HCT116 (cell line): ENCODE data around the gene TSKU. TPM values are rescaled to one million over a fixed set of nuclear protein-coding genes. Genes with fewer than 3 reads are reported as not detected.

ENCODE experiments used
- ATAC-seq: fragments of 200-7000 bp; cut with Tn5 transposase; 2 replicates; pipeline ENCODE4 v1.9.1; 2020; ENCODE audit warnings: mild to moderate bottlenecking, moderate library complexity
- BruUV-seq: library from RNA; stranded (reverse); fragments of 400-500 nt; replicated peaks from 2 replicates; lab custom pipeline; 2021; lab: Mats Ljungman, UMichigan
- CTCF ChIA-PET: fragments of 300-600 bp; sonication (Branson Sonifier 250); formaldehyde crosslinking; loops from one replicate; lab custom pipeline; 2021; ENCODE audit warnings: antibody characterized with exemption; lab: Charles Lee
- POLR2A ChIA-PET: fragments of 300-600, 350-600 bp; sonication (Branson Sonifier 250); formaldehyde crosslinking; loops from one replicate; lab custom pipeline; 2021; ENCODE audit warnings: antibody characterized with exemption; lab: Charles Lee
- RAD21 ChIA-PET, 2 experiments: fragments of 300-600 bp; sonication (Branson Sonifier 250); formaldehyde crosslinking; loops; one replicate each; lab custom pipeline; 2023; ENCODE audit warnings: low total read pairs in 2 of 2; ENCODE audit not compliant: uncharacterized antibody in 2 of 2, unreplicated experiment in 2 of 2, low non-redundant PET in 1 of 2; lab: Charles Lee
- DNase-seq: peaks from one replicate; pipeline ENCODE4 v3.0.0-alpha.2; 2010; ENCODE audit warnings: low read depth, low spot score
- H2AFZ ChIP-seq: fragments of 200-600 bp; shearing (Covaris generic), sonication (generic); 2 replicates; pipeline ENCODE4 v1.6.1; 2017; ENCODE audit warnings: low read depth, mixed run types, mixed read lengths, antibody characterized with exemption, low read length; ENCODE audit not compliant: poor library complexity, severe bottlenecking
- H3K27ac ChIP-seq: 2 replicates; pipeline ENCODE4 v1.5.1; 2012; ENCODE audit warnings: low read depth, low read length
- H3K27me3 ChIP-seq: fragments of 200-600 bp; sonication (generic); 2 replicates; pipeline ENCODE4 v1.6.1; 2016; ENCODE audit warnings: mixed run types, low read length, mixed read lengths; ENCODE audit not compliant: insufficient read depth
- H3K36me3 ChIP-seq, 2 experiments: fragments of 200-500 bp in 1 of 2; fragments of 200-600 bp in 1 of 2; sonication (Bioruptor generic) in 1 of 2; sonication (generic) in 1 of 2; 2 replicates each; pipeline versions ENCODE4 v1.5.1 to v1.6.1; 2014 to 2016; ENCODE audit warnings: low read length in 2 of 2, inconsistent platforms in 1 of 2, mixed read lengths in 1 of 2, mixed run types in 1 of 2; ENCODE audit not compliant: insufficient read depth in 2 of 2, control insufficient read depth in 1 of 2
- H3K4me1 ChIP-seq, 2 experiments: fragments of 200-600 bp in 1 of 2; sonication (generic) in 1 of 2; 2 replicates each; pipeline versions ENCODE4 v1.5.1 to v1.6.1; 2012 to 2017; ENCODE audit warnings: low read length in 2 of 2, inconsistent platforms in 1 of 2, mild to moderate bottlenecking in 1 of 2, mixed read lengths in 1 of 2, mixed run types in 1 of 2, moderate library complexity in 1 of 2; ENCODE audit not compliant: insufficient read depth in 2 of 2, control insufficient read depth in 1 of 2
- H3K4me2 ChIP-seq: fragments of 200-600 bp; sonication (generic); 2 replicates; pipeline ENCODE4 v1.6.1; 2017; ENCODE audit warnings: mixed run types, low read length, mixed read lengths
- H3K4me3 ChIP-seq, 2 experiments: fragments of 200-600 bp in 1 of 2; sonication (generic) in 1 of 2; replicated peaks in 1 of 2; 2 replicates each; pipeline ENCODE4 v1.5.1; 2011 to 2016; ENCODE audit warnings: low read length in 2 of 2, control low read depth in 1 of 2, low read depth in 1 of 2, mild to moderate bottlenecking in 1 of 2, mixed read lengths in 1 of 2, mixed run types in 1 of 2
- H3K79me2 ChIP-seq: fragments of 200-600 bp; sonication (generic); 2 replicates; pipeline ENCODE4 v1.6.1; 2017; ENCODE audit warnings: mild to moderate bottlenecking, mixed run types, low read length, moderate library complexity, mixed read lengths; ENCODE audit not compliant: insufficient read depth
- H3K9ac ChIP-seq: fragments of 200-600 bp; sonication (generic); 2 replicates; pipeline ENCODE4 v1.6.1; 2016; ENCODE audit warnings: low read length, mixed read lengths
- H3K9me2 ChIP-seq: fragments of 200-600 bp; sonication (generic), shearing (Covaris generic); 2 replicates; pipeline ENCODE4 v1.6.1; 2017; ENCODE audit warnings: mixed run types, mild to moderate bottlenecking, moderate library complexity; ENCODE audit not compliant: insufficient read depth
- H3K9me3 ChIP-seq, 2 experiments: fragments of 200-500 bp in 1 of 2; fragments of 200-600 bp in 1 of 2; sonication (Bioruptor generic) in 1 of 2; sonication (generic) in 1 of 2; 2 replicates each; pipeline ENCODE4 v1.6.1; 2014 to 2017; ENCODE audit warnings: low read length in 2 of 2, mixed read lengths in 2 of 2, inconsistent platforms in 1 of 2, low read depth in 1 of 2, mild to moderate bottlenecking in 1 of 2, mixed run types in 1 of 2, moderate library complexity in 1 of 2; ENCODE audit not compliant: control insufficient read depth in 1 of 2, insufficient read depth in 1 of 2
- H4K20me1 ChIP-seq: fragments of 200-600 bp; sonication (generic), shearing (Covaris generic); 2 replicates; pipeline ENCODE4 v1.6.1; 2017; ENCODE audit warnings: mixed run types, mild to moderate bottlenecking, moderate library complexity; ENCODE audit not compliant: insufficient read depth
- CBX3 ChIP-seq: IDR thresholded peaks from 2 replicates; pipeline ENCODE4 v1.6.1; 2012; ENCODE audit warnings: low read depth
- JUND ChIP-seq: IDR thresholded peaks from 2 replicates; pipeline ENCODE4 v1.6.1; 2012
- POLR2AphosphoS5 ChIP-seq: IDR thresholded peaks from 2 replicates; pipeline ENCODE4 v1.6.1; 2011; ENCODE audit warnings: mild to moderate bottlenecking, low read depth, low read length, moderate library complexity
- SIN3A ChIP-seq: IDR thresholded peaks from 2 replicates; pipeline ENCODE4 v1.6.1; 2012; ENCODE audit warnings: low read depth
- ZNF274 ChIP-seq: fragments of 200-500 bp; sonication (Bioruptor generic); IDR thresholded peaks from 2 replicates; pipeline ENCODE4 v1.6.1; 2014; ENCODE audit warnings: mild to moderate bottlenecking, low read depth, low read length, inconsistent platforms
- intact Hi-C: fragments of 100-400 bp; cut with micrococcal nuclease; formaldehyde crosslinking; loops from 2 replicates; pipeline ENCODE4 v1.10.0; 2022
- total RNA-seq: library from RNA; stranded (reverse); gene quantifications from one replicate; pipeline ENCODE4 v1.2.1, GENCODE V29; 2021; ENCODE audit not compliant: unreplicated experiment

Gene TSKU
- total RNA-seq, 1 experiment from 2014 or later, result 21.9 TPM

DNA sequence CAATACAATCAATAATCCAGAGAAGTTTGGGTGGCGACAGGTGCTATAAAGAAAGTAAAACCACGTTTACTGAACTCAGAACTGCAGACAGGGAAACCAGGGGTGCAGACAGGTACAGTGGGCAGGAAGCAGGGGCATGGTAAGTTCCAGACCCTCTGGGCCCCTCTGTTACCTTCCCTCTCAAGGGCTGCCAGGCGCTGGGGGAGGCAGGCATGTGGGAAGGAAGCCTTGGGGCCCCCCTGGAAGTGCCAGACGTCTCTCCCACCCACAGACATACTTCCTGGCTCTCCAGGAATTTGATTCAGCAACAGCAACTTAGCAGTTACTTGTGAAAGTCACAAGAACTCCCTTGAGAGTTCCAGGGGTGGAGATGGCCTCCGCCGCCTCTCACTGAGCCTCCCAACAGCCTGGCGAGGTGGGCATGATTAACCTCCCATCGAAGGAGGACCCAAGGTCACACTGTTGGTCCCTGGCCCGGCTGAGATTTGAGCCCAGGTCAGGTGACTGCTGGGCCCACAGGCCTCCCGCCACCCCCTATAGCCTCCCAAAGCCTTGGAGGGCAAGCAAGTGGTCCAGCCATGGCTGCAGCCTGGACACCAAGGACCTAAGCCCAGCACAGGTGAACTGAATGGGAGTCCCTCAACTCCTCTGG, 14.1 kb upstream of the TSKU start:
- ChIA-PET CTCF (no interaction called here), POLR2A (no interaction called here), RAD21 (no interaction called here)
- H3K27me3 ChIP-seq, result no peaks in the 10 kb centered on the region
- no peak for ATAC-seq
- DNase-seq, result no peak
- no peak for TF ChIP-seq ZNF274
- intact Hi-C loops, result no loop called here
- no peak overlapping the region for H3K27ac ChIP-seq
- H4K20me1 ChIP-seq, result no peaks in the 10 kb centered on the region
- H3K79me2 ChIP-seq, result no peaks in the 10 kb centered on the region
- no peak overlapping the region for H3K9ac ChIP-seq
- no peaks in the 10 kb centered on the region for H3K9me3 ChIP-seq
- H3K36me3 ChIP-seq, result no peaks in the 10 kb centered on the region
- no TSS peak for BruUV-seq
- H3K9me2 ChIP-seq, result no peaks in the 10 kb centered on the region
- H3K4me2 ChIP-seq, result peak overlapping the region; percentile 57
- no peak overlapping the region for H2AFZ ChIP-seq
- peaks cover 26 to 33% of the 10 kb centered on the region in 2 experiments; a peak in 3 of 4 replicates for H3K4me1 ChIP-seq
- H3K4me3 ChIP-seq, result no peak overlapping the region; a peak in 1 of 4 replicates

- Histone ChIP-seq H3K9me2 (no peaks in the 10 kb centered on the region), H3K36me3 (no peaks in the 10 kb centered on the region), H3K9me3 (no peaks in the 10 kb centered on the region), H3K27me3 (no peaks in the 10 kb centered on the region), H3K4me1 (peaks cover 26 to 33% of the 10 kb centered on the region in 2 experiments; a peak in 3 of 4 replicates), H2AFZ (no peak overlapping the region), H3K79me2 (no peaks in the 10 kb centered on the region), H4K20me1 (no peaks in the 10 kb centered on the region), H3K27ac (no peak overlapping the region), H3K4me3 (no peak overlapping the region), H3K9ac (no peak overlapping the region), H3K4me2 (peak overlapping the region; percentile 57)
- CTCF ChIA-PET, result no interaction called here
- POLR2A ChIA-PET, result interaction anchor here (1.0 kb wide), 1 partner anchor 12 kb away, joined by 3 read pairs; no protein-coding TSS in a partner anchor
- RAD21 ChIA-PET, result no interaction called here
- ATAC-seq, result peak; percentile 84
- intact Hi-C loops, result no loop called here
- BruUV-seq, result no TSS peak
- no peak for DNase-seq
- 0 out of 2 replicates have a peak, but pooled peaks have one; percentile 27 for TF ChIP-seq POLR2AphosphoS5
- TF ChIP-seq SIN3A, result no peak
- TF ChIP-seq JUND, result peak; percentile 24; the same call in 1 of the 2 replicates
- TF ChIP-seq CBX3, result peak; percentile 74
- TF ChIP-seq, all 23 proteins: peak for 3
Measured at GRCh38 chr11:76769645-76770586, 13.2 kb upstream of the TSKU start.
